ENCODE data around the gene PPFIA1. TPM values are rescaled to one million over a fixed set of nuclear protein-coding genes. Genes with fewer than 3 reads are reported as not detected.

Gene PPFIA1
- total RNA-seq, 4 donors from 2014 or later: 21.0 to 34.7 (median 29.8) TPM

DNA sequence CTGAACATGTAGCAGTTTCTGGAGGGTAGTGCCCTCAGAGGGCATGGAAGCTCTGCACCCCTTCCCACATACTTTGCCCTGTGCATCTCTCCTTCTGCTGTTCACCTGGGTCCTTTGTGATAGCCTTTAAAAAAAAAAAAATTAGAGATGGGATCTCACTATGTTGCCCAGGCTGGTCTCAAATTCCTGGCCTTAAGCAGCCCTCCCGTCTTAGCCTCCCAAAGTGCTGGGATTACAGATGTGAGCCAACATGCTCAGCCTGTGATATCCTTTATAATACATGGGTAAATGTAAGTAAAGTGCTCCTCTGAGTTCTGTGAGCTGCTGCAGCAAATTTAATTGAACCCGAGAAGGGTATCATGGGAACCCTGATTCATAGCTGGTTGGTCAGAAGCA is 33.7 kb downstream of the PPFIA1 start:
- H3K9me3 ChIP-seq: no peaks in the 10 kb centered on the region
- no peak overlapping the region for H3K4me3 ChIP-seq
- no peaks in the 10 kb centered on the region for H3K27me3 ChIP-seq
- H3K27ac ChIP-seq: no peak overlapping the region
- 57 to 95% methylated on average over 1 to 2 of the region's 2 CpGs for WGBS, 2 donors
- H3K4me1 ChIP-seq: peaks cover 0 to 29% (median 12%) of the 10 kb centered on the region in 3 donors
- intact Hi-C loops (cut with DNase I): no loop called here
- H3K36me3 ChIP-seq: peaks cover 1 to 24% (median 6%) of the 10 kb centered on the region in 3 donors
- TF ChIP-seq, protein P1, sequence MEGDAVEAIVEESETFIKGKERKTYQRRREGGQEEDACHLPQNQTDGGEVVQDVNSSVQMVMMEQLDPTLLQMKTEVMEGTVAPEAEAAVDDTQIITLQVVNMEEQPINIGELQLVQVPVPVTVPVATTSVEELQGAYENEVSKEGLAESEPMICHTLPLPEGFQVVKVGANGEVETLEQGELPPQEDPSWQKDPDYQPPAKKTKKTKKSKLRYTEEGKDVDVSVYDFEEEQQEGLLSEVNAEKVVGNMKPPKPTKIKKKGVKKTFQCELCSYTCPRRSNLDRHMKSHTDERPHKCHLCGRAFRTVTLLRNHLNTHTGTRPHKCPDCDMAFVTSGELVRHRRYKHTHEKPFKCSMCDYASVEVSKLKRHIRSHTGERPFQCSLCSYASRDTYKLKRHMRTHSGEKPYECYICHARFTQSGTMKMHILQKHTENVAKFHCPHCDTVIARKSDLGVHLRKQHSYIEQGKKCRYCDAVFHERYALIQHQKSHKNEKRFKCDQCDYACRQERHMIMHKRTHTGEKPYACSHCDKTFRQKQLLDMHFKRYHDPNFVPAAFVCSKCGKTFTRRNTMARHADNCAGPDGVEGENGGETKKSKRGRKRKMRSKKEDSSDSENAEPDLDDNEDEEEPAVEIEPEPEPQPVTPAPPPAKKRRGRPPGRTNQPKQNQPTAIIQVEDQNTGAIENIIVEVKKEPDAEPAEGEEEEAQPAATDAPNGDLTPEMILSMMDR (IDR thresholded peaks at IDR 0.05): no peak
- no peak for TF ChIP-seq POLR2A (IDR thresholded peaks at IDR 0.05)
- no peak for DNase-seq

DNA sequence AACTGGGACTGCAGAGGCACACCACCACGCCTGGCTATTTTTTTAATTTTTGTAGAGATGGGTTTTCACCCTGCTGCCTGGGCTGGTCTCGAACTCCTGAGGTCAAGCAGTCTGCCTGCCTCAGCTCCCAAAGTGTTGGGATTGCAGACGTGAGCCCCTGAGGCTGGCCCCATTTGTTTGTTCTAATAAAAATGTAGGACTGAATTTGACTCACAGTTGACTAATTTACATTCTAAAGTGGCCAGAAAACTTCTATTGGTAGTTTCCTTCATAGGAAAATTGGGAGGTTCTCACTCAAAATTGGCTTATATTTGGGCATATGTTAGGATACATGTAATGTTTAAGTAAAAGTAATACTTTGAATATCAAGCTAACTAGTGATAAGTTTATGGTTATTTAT is 35.0 kb downstream of the PPFIA1 start:
- peaks cover 0 to 29% (median 12%) of the 10 kb centered on the region in 3 donors for H3K4me1 ChIP-seq
- H3K9me3 ChIP-seq: no peaks in the 10 kb centered on the region
- no peak for DNase-seq
- no peaks in the 10 kb centered on the region for H3K27me3 ChIP-seq
- TF ChIP-seq POLR2A (IDR thresholded peaks at IDR 0.05): no peak
- TF ChIP-seq, protein P1 (IDR thresholded peaks at IDR 0.05): no peak
- WGBS, 2 donors: 88 to 100% methylated on average over 2 to 3 of the region's 3 CpGs
- intact Hi-C loops (cut with DNase I): no loop called here
- H3K4me3 ChIP-seq: no peak overlapping the region
- H3K36me3 ChIP-seq: peaks cover 0 to 23% (median 0%) of the 10 kb centered on the region in 3 donors
- no peak overlapping the region for H3K27ac ChIP-seq

DNA sequence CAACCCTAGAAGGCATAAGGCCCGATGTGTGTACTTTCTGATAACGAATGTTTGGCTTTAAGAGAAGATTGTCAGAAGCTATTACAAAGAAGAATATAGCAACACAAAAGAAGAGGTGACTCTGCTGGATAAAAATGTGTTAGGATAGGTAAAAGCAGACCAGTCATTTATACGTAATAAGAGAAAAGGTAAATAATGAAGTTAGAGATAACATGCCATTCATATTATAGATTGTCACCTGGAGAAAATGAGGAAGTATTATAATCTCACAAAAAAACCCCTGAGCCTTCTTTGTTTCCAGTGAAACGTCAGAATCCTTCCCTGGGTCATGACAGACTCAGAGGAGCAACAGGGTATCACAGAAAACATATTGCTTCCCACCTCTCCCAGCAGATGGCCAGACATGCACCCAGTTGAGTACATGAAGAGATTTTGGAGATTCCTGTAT is 36.1 kb downstream of the PPFIA1 start:
- no peak for DNase-seq
- intact Hi-C loops (cut with DNase I): no loop called here
- 73 to 75% methylated on average over 4 of the region's 4 CpGs for WGBS, 2 donors
- Histone ChIP-seq H3K27ac (no peak overlapping the region), H3K4me3 (no peak overlapping the region), H3K9me3 (no peaks in the 10 kb centered on the region), H3K36me3 (peaks cover 0 to 28% (median 0%) of the 10 kb centered on the region in 3 donors), H3K27me3 (no peaks in the 10 kb centered on the region), H3K4me1 (peaks cover 0 to 29% (median 12%) of the 10 kb centered on the region in 3 donors)
- TF ChIP-seq, protein P1 (IDR thresholded peaks at IDR 0.05): no peak
- TF ChIP-seq POLR2A (IDR thresholded peaks at IDR 0.05): no peak

DNA sequence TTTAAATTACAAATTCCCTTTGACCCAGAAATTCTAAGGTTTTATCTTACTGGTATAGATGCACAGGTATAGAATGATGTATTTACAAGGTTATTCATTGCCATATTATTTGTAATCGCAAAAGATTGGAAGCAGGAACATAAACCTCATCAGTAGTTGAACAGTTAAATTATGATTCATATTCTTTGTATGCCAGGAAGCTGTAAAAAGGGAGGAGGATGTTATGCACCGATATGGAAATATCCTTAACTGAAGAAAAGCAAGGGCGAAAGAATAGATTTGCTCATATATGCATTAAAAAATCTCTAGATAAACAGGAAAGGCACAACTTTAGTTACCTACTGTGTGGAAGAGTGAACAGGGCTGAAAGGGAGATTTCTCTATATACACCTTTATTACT is 36.7 kb downstream of the PPFIA1 start:
- no peak for DNase-seq
- TF ChIP-seq, protein P1 (IDR thresholded peaks at IDR 0.05): no peak
- no peak for TF ChIP-seq POLR2A (IDR thresholded peaks at IDR 0.05)
- no peak overlapping the region for H3K4me3 ChIP-seq
- peaks cover 0 to 30% (median 0%) of the 10 kb centered on the region in 3 donors for H3K36me3 ChIP-seq
- WGBS, 2 donors: 52 to 53% methylated on average over 3 of the region's 3 CpGs
- intact Hi-C loops (cut with DNase I): no loop called here
- peaks cover 0 to 24% (median 12%) of the 10 kb centered on the region in 3 donors for H3K4me1 ChIP-seq
- H3K9me3 ChIP-seq: no peaks in the 10 kb centered on the region
- no peak overlapping the region for H3K27ac ChIP-seq
- no peaks in the 10 kb centered on the region for H3K27me3 ChIP-seq

DNA sequence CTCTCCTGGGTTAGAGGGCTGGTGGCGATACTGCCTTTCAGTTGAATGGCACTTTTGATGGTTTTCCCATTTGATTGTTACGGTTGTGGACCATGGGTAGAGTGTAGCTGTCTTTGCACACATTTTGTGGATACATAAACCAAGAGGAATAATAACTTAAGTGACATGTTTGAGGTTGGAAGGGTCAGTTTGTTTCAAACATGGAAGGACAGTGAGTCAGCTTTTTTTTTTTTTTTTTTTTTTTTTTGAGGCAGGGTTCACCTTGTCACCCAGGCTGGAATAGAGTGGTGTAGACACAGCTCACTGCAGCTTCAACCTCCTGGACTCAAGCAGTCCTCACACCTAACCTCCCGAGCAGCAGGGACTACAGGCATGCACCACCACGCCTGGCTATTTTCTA is 41.1 kb downstream of the PPFIA1 start:
- intact Hi-C loops (cut with DNase I): no loop called here
- no peak for TF ChIP-seq POLR2A (IDR thresholded peaks at IDR 0.05)
- TF ChIP-seq, protein P1 (IDR thresholded peaks at IDR 0.05): no peak
- no peaks in the 10 kb centered on the region for H3K27me3 ChIP-seq
- H3K9me3 ChIP-seq: no peaks in the 10 kb centered on the region
- no peak overlapping the region for H3K4me3 ChIP-seq
- peaks cover 0 to 30% (median 0%) of the 10 kb centered on the region in 3 donors for H3K36me3 ChIP-seq
- WGBS, 2 donors: 91 to 95% methylated on average over 4 of the region's 4 CpGs
- DNase-seq: no peak
- H3K4me1 ChIP-seq: no peaks in the 10 kb centered on the region
- no peak overlapping the region for H3K27ac ChIP-seq

All from esophagus squamous epithelium (tissue), 5 donors.